Activated gamma-delta T cell treated with anti-CD3 and anti-CD28 coated beads, Interleukin-2, amount 50 U/mL, for 16 hours (primary cell): ENCODE measurements around the gene NLRP10.

ENCODE experiments used
- DNase-seq: peaks from one replicate; pipeline ENCODE4 v3.0.0-alpha.2; 2020; ENCODE audit warnings: low read depth

NLRP10 gene

GRCh38 chr11:7974668-7975067 lies 9.4 kb upstream of the NLRP10 start:
- DNase-seq, result no peak

GRCh38 chr11:7973011-7973410 lies 7.8 kb upstream of the NLRP10 start:
- DNase-seq, result no peak

GRCh38 chr11:7971846-7972245 lies 6.6 kb upstream of the NLRP10 start:
- no peak for DNase-seq

GRCh38 chr11:7969756-7970646 lies 4.8 kb upstream of the NLRP10 start:
- DNase-seq, result no peak

- DNase-seq, result no peak
Observed at GRCh38 chr11:7968686-7969085, 3.4 kb upstream of the NLRP10 start.

- DNase-seq, result no peak
Observed at GRCh38 chr11:7967826-7968225, 2.6 kb upstream of the NLRP10 start.

- DNase-seq, result no peak
Observed at GRCh38 chr11:7967097-7967496, 1.9 kb upstream of the NLRP10 start.

GRCh38 chr11:7964873-7965272 lies 374 bp downstream of the NLRP10 start:
- DNase-seq, result no peak

- no peak for DNase-seq
Observed at GRCh38 chr11:7964261-7964660, 986 bp downstream of the NLRP10 start.

GRCh38 chr11:7955191-7955590 lies 10.1 kb downstream of the NLRP10 start:
- DNase-seq, result no peak

GRCh38 chr11:7949934-7950333 lies 15.3 kb downstream of the NLRP10 start:
- DNase-seq, result no peak

- no peak for DNase-seq
Observed at GRCh38 chr11:7944123-7944522, 21.1 kb downstream of the NLRP10 start.

GRCh38 chr11:7941608-7942007 lies 23.6 kb downstream of the NLRP10 start, which contains the start of gene OR10A3:
OR10A3 (minus strand) TSS chr11:7941708; CDS start chr11:7939520, 2,188 bp downstream.
- DNase-seq, result no peak

- DNase-seq, result no peak
Observed at GRCh38 chr11:7941146-7941545, 24.1 kb downstream of the NLRP10 start.

GRCh38 chr11:7936615-7937014 lies 28.6 kb downstream of the NLRP10 start:
- DNase-seq, result no peak

- DNase-seq, result no peak
Observed at GRCh38 chr11:7931168-7931567, 34.1 kb downstream of the NLRP10 start, which contains the start of gene OR10A6. OR10A6 (minus strand) TSS chr11:7931268; CDS start chr11:7928662, 2,606 bp downstream.

GRCh38 chr11:7927635-7928034 lies 37.6 kb downstream of the NLRP10 start:
- DNase-seq, result no peak

- DNase-seq, result no peak
Observed at GRCh38 chr11:7924536-7924935, 40.7 kb downstream of the NLRP10 start.

GRCh38 chr11:7918141-7918540 lies 47.1 kb downstream of the NLRP10 start:
- no peak for DNase-seq
